Erythroblast (primary cell): ENCODE measurements around the gene DVL3.

Source experiments
- DNase-seq, 2 experiments: peaks; one replicate each; lab custom pipeline; 2025; lab: John Stamatoyannopoulos, UW
- GATA1 ChIP-seq: IDR thresholded peaks from 2 replicates; pipeline ENCODE4 v1.6.1; 2011; ENCODE audit warnings: low read depth, mild to moderate bottlenecking, control low read depth, low read length, moderate library complexity
- POLR2A ChIP-seq: IDR thresholded peaks from 2 replicates; pipeline ENCODE4 v1.6.1; 2011; ENCODE audit warnings: mild to moderate bottlenecking, low read length

The DVL3 gene

DNA sequence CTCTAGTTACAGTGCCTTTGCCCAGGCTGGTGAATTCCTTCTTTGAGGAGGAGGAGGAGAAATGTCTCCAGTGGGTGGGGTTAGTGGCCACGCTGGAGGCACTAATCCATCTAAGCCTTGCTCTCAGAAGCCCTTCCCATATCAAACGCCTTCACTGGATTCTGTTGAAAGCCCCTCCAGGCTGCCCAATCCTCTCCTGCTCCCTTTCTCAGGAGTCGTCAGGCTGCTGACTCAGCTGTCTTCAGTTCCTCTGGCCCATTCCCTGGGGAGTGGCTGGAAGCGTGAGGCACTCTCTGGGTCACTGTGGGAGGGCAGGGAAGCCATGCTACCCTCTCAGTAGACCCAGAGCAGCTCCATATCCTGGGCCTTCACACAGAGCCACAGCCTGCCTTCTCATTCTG is 22.2 kb downstream of the DVL3 start:
- no peak for DNase-seq

DNA sequence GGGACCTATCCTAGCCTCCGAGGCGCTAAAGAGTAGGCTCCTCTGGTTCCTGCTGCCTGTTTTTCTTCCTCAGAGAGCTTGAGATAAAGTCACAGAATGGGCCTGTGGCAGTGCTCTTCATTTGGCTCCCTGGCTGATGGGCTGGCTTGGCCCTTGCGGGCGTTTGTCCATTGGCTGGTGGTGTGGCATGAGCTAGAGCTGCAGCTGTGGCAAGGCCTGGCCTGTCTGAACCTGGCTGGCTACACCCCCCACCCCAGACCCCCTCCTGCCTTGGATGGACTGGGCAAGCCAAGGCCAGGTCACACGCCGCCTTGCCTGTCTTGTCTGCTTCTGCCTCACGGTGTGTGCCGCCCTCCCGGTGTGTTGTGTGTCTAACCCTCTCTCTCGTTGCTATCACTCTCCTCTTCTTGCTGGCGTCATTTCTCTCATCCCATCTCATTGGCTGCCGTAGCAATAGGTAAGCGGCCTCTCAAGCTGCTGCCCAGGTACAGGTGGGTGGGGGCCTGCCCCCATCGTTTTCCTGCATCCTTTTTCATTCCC is 22.7 kb downstream of the DVL3 start:
- no peak for DNase-seq
- TF ChIP-seq GATA1: no peak
- TF ChIP-seq POLR2A: no peak

More for the DNA sequence above, 22.2 kb downstream of the DVL3 start:
- TF ChIP-seq POLR2A (no peak), GATA1 (no peak)

DNA sequence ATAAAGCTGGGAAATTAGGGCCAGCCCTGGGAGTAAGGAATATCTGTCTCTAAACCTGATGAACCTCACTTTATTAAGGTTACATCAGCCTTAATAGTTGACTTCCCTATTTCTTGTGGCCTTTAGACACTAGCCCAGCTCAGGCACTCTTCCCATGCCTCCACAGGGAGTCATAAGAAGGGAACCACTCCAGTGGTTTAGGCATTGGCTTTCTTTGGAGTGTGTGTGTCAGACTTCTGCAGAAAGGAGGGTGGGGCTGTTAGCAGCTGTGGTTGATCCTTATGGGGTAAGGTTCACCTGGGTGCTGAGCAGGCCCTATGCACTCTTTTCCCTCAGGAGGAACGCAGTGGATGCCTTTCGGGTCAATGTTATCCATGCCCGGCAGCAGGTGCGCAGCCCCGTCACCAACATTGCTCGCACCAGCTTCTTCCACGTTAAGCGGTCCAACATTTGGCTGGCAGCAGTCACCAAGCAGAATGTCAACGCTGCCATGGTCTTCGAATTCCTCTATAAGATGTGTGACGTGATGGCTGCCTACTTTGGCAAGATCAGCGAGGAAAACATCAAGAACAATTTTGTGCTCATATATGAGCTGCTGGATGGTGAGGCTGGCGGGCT is 23.5 kb downstream of the DVL3 start:
- no peak for DNase-seq
- TF ChIP-seq GATA1: no peak
- no peak for TF ChIP-seq POLR2A

DNA sequence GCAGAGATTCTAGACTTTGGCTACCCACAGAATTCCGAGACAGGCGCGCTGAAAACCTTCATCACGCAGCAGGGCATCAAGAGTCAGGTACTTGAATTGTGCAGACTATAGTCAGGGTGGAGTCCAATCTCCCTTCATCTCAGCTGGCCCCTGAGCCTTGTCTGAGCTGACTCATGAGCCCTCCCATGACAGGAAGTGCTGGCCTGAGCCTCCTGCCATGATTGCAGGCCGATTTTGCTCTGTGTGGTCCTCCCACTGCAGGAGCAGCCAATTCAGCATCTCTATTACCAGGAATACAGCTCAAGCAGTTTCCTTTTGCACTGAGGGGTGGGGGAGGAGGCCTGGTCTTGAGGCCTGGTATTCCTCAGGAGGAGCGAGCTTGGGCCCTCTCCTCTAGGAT is 25.0 kb downstream of the DVL3 start:
- peak; percentile 33 to 49 for DNase-seq
- no peak for TF ChIP-seq GATA1
- TF ChIP-seq POLR2A: no peak

DNA sequence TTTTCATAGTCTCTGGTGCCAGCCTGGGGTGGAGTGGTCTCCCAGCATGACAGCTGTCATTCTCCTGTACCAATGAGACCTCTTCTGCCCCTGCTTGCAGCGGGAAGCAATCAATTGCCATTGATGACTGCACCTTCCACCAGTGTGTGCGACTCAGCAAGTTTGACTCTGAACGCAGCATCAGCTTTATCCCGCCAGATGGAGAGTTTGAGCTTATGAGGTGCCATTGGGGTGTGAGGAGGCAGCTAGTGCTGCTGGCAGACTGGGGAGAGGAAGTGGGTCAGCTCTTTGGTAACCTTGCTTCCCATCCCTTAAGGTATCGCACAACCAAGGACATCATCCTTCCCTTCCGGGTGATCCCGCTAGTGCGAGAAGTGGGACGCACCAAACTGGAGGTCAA is 26.4 kb downstream of the DVL3 start:
- TF ChIP-seq POLR2A: no peak
- no peak for TF ChIP-seq GATA1
- DNase-seq: no peak

DNA sequence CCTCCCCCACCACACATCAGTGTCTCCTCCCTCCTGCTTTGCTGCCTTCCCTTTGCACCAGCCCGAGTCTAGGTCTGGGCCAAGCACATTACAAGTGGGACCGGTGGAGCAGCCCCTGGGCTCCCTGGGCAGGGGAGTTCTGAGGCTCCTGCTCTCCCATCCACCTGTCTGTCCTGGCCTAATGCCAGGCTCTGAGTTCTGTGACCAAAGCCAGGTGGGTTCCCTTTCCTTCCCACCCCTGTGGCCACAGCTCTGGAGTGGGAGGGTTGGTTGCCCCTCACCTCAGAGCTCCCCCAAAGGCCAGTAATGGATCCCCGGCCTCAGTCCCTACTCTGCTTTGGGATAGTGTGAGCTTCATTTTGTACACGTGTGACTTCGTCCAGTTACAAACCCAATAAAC is 28.5 kb downstream of the DVL3 start:
- DNase-seq: no peak
- no peak for TF ChIP-seq POLR2A
- no peak for TF ChIP-seq GATA1

DNA sequence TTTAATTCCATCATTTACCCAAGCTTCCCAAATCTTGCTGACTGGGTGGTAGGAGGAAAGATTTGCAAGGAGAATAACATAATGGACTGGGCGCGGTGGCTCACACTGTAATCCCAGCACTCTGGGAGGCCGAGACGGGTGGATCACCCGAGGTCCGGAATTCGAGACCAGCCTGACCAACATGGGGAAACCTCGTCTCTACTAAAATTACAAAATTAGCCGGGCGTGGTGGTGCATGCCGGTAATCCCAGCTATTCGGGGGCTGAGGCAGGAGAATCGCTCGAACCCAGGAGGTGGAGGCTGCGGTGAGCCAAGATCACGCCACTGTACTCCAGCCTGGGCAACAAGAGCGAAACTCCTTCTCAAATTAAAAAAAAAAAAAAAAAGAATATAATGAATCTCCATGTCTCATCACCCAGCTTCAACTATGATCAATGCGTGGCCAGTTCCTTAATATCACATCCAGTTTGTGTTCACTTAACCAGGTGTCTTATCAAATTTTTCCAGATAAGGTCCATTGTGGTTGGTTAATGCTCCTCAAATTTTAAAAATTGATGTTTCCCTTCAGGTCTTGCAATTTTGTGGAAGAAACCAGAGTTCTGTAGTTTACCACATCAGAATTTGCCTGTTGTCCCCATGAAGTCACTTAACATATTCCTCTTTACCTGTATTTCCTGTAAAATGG is 29.5 kb downstream of the DVL3 start:
- TF ChIP-seq GATA1: no peak
- TF ChIP-seq POLR2A: no peak
- peak; percentile 49 to 61 for DNase-seq

DNA sequence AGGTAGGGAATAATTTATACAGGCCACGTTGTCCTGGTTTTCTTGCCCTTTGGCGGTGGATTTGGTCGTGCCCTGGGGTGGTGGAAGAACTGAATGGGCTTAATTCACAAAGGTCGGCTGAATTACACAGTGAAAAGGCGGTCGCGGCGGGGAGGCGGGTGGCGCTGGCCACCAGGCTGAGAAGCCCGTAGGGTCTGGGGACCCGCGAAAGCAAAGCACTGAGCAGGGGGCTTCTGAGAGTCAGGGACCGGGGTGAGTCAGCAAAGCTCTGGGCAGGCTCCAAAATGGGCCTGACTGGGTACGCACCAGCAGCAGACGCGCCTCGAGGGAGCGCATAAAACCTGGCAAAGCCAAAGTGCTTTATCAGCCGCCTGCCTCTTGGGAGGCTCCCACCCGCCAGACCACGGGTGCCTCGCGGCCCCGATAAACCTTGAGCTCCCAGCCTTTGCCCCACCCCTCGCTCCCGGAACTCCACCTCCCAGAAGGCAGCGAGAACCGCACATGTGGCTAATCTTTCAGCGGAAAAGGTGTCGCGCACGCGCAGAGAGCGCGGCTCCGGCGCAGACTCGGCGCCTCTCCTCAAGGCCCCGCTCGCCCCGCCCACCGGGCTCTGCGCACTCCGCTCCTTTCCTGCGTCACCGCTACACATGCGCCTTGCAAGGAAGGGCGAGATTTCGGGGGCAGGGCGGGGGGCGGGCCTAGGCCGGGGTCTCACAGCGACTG is 30.4 kb downstream of the DVL3 start:
- peak; percentile 100 for DNase-seq
- TF ChIP-seq POLR2A: peak; percentile 80
- peak; percentile 49 for TF ChIP-seq GATA1

DNA sequence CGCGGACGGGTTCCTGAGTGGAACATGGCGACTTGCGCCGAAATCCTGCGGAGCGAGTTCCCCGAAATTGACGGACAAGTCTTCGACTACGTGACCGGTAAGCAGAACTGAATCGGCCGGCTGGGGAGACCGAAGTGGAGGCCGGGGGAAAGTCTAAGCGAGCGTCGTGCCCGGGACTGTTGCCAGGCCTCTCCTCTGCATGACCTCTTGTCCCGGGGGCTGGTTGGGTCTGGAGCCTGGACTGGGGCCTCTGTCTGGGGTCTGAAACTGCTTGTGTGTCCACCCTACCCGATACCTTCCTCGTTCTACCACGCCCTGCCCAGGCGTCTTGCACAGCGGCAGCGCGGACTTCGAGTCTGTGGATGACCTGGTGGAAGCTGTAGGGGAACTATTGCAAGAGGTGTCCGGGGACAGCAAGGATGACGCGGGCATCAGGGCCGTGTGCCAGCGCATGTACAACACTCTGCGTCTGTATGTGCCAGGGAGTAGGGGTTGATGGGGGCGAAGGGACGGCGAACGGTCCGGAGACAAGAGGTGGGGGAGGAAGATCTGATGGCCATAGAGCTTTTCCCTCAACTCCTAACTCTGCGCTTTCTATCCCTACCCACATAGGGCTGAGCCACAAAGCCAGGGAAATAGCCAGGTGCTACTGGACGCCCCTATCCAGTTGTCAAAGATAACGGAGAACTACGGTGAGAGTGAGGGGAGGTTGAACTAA is 31.2 kb downstream of the DVL3 start, which contains the start of gene ABCF3:
Gene ABCF3 (plus strand): TSS at position 16 of the 718 bp plus-strand sequence. CDS start 9 bp downstream, at position 25.
- peak; percentile 83 to 87 for DNase-seq
- TF ChIP-seq POLR2A: peak; percentile 6
- TF ChIP-seq GATA1: no peak

DNA sequence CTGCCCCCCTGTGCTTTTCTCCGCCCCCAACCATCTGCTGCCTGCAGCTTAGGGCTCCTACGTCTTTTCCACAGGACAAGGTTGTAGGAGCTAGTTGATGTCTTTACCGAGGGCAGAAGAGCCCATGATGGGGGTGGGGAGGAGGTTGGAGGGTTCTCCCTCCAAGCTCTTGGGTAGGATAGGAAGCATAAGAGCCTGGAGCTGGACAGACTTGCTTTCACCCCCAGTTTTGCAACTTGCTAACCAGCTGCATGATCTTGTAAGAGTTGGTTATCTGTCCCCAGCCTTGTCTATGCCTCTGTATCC is 31.7 kb downstream of the DVL3 start:
- TF ChIP-seq GATA1: no peak
- TF ChIP-seq POLR2A: no peak
- DNase-seq: peak; percentile 59 to 60

DNA sequence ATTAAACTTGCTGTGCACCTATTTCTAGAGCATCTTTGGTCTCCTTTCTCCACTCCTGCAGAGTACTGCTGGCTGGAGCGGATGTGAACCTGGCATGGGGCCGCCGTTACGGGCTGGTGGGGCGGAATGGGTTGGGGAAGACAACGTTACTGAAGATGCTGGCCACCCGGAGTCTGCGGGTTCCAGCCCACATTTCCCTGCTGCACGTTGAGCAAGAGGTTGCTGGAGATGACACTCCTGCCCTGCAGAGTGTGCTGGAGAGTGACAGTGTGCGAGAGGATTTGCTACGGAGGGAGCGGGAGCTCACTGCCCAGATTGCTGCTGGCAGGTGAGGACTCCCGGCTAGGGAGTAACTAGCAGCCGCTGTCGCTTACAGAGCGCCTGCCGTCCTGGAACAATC is 32.9 kb downstream of the DVL3 start:
- TF ChIP-seq POLR2A: no peak
- TF ChIP-seq GATA1: no peak

DNA sequence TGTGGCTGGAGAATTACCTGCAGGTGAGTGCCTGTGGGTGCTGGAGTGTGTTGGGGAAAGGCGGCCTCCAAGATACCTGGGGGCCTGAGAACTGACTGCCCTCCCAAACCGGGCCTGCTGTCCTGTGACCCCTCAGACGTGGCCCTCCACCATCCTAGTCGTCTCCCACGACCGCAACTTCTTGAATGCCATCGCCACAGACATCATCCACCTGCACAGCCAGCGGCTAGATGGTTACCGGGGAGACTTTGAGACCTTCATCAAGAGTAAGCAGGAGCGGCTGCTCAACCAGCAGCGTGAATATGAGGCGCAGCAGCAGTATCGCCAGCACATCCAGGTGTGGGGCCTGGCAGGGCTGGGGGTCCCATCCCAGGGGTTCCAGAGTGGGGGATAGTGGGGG is 34.2 kb downstream of the DVL3 start:
- TF ChIP-seq GATA1: no peak
- no peak for TF ChIP-seq POLR2A
- no peak for DNase-seq

More for the DNA sequence above, 32.9 kb downstream of the DVL3 start:
- DNase-seq: no peak

DNA sequence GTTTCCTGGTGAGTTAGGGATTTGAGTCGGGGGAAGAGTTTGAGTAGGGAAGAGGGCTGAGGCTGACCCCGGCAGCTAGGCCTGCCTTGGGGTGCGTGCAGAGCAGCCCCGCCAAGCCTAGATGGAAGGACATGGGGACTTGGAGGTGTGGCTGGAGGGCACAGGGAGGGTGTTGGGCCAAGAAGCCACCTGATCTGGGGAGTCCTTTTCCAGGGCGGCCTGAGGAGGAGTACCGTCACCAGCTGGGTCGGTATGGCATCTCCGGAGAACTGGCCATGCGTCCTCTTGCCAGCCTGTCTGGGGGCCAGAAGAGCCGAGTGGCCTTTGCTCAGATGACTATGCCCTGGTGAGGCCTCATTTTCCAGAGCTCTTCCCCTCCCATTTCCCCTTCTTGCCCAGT is 37.7 kb downstream of the DVL3 start:
- no peak for DNase-seq
- TF ChIP-seq POLR2A (no peak), GATA1 (no peak)
